SKM-1 (cell line): Measurements from ENCODE around the gene PTPN5.

Experiments used
- DNase-seq: peaks from one replicate; lab custom pipeline; 2025; ENCODE audit not compliant: unreplicated experiment; lab: John Stamatoyannopoulos, UW

PTPN5 gene

GRCh38 chr11:18713646-18714442, 77.8 kb downstream of the PTPN5 start:
- DNase-seq: no peak

- DNase-seq: no peak
Measured at GRCh38 chr11:18710545-18710944, 81.1 kb downstream of the PTPN5 start.

- DNase-seq: no peak
Measured at GRCh38 chr11:18709414-18709813, 82.2 kb downstream of the PTPN5 start.

GRCh38 chr11:18707811-18708340, 83.7 kb downstream of the PTPN5 start:
- no peak for DNase-seq

GRCh38 chr11:18706330-18707243, 85.0 kb downstream of the PTPN5 start:
- DNase-seq: no peak

GRCh38 chr11:18705651-18706281, 85.8 kb downstream of the PTPN5 start:
- no peak for DNase-seq

- DNase-seq: no peak
Measured at GRCh38 chr11:18704698-18705097, 86.9 kb downstream of the PTPN5 start.

GRCh38 chr11:18704045-18704645, 87.5 kb downstream of the PTPN5 start:
- no peak for DNase-seq

GRCh38 chr11:18703001-18703763, 88.4 kb downstream of the PTPN5 start:
- no peak for DNase-seq

GRCh38 chr11:18701614-18702216, 89.9 kb downstream of the PTPN5 start:
- DNase-seq: no peak

GRCh38 chr11:18700872-18701271, 90.7 kb downstream of the PTPN5 start:
- no peak for DNase-seq

GRCh38 chr11:18700375-18700774, 91.2 kb downstream of the PTPN5 start:
- no peak for DNase-seq

GRCh38 chr11:18699848-18700261, 91.7 kb downstream of the PTPN5 start:
- no peak for DNase-seq

GRCh38 chr11:18699269-18699596, 92.4 kb downstream of the PTPN5 start:
- DNase-seq: no peak

GRCh38 chr11:18698341-18699268, 93.0 kb downstream of the PTPN5 start, which contains the start of gene TMEM86A:
TSS of gene TMEM86A (plus strand) at chr11:18698779. CDS start at chr11:18698887, 108 bp downstream.
- DNase-seq: peak; percentile 64

GRCh38 chr11:18697576-18697975, 94.0 kb downstream of the PTPN5 start:
- DNase-seq: no peak

- DNase-seq: no peak
Measured at GRCh38 chr11:18696638-18697225, 94.9 kb downstream of the PTPN5 start.
